ENCODE results near the gene CLIP4.
A peak's percentile ranks its signal among the peaks of the same experiment; 100 is the strongest.

CLIP4 gene

GRCh38 chr2:29224693-29225551, 109.7 kb downstream of the CLIP4 start:
- no peaks in the 10 kb centered on the region for H3K36me3 ChIP-seq (ENCODE audit: control insufficient read depth in 1 of 2, insufficient read depth in 2 of 2, low read depth in 1 of 2, low read length in 2 of 2)
- no peak overlapping the region for H4K8ac ChIP-seq (ENCODE audit: low read length)
- 86% methylated on average over 16 of the region's 17 CpGs for WGBS
- no peaks in the 10 kb centered on the region for H3K79me1 ChIP-seq (replicated peaks; ENCODE audit: low read length, poor library complexity, severe bottlenecking)
- H3K23ac ChIP-seq (ENCODE audit: low read length in 2 of 2), result no peak overlapping the region
- H3K27me3 ChIP-seq (ENCODE audit: control insufficient read depth in 1 of 2, insufficient read depth in 1 of 2, low read length in 2 of 2), result peaks cover 44 to 48% of the 10 kb centered on the region in 2 experiments
- no peak for DNase-seq
- H3K9ac ChIP-seq (ENCODE audit: low read length), result no peak overlapping the region
- no peaks in the 10 kb centered on the region for H3K9me3 ChIP-seq (ENCODE audit: control insufficient read depth, low read length)
- H2BK120ac ChIP-seq (ENCODE audit: low read depth, low read length), result no peak overlapping the region
- peak overlapping the region in 1 of 2 experiments; percentile 4 for H3K18ac ChIP-seq (ENCODE audit: low read depth in 1 of 2, low read length in 2 of 2)
- H2BK15ac ChIP-seq (ENCODE audit: low read depth, poor library complexity, severe bottlenecking), result no peak overlapping the region
- H3K4me3 ChIP-seq (ENCODE audit: insufficient read depth in 1 of 2, low read depth in 1 of 2, low read length in 2 of 2), result peak overlapping the region in 1 of 2 experiments; percentile 4
- no peak overlapping the region for H4K91ac ChIP-seq (ENCODE audit: low read length)
- no peak overlapping the region for H3K4me2 ChIP-seq (ENCODE audit: low read length, poor library complexity, severe bottlenecking)
- H2BK5ac ChIP-seq (ENCODE audit: low read depth, low read length, poor library complexity, severe bottlenecking), result no peak overlapping the region
- no peak overlapping the region for H2AK5ac ChIP-seq (ENCODE audit: low read length, severe bottlenecking)
- no peak overlapping the region for H2AFZ ChIP-seq (ENCODE audit: low read depth, low read length)
- no peak overlapping the region for H2BK12ac ChIP-seq (ENCODE audit: low read length in 2 of 2)
- H3K4ac ChIP-seq (ENCODE audit: low read depth in 1 of 2, low read length in 2 of 2), result no peak overlapping the region
- H3K27ac ChIP-seq (ENCODE audit: low read length, poor library complexity, severe bottlenecking), result no peak overlapping the region
- H3K4me1 ChIP-seq (ENCODE audit: control insufficient read depth, insufficient read depth, low read depth, low read length), result peaks cover 12% of the 10 kb centered on the region
- no peak overlapping the region for H3K14ac ChIP-seq (ENCODE audit: low read length in 2 of 2)

GRCh38 chr2:29225814-29226213, 110.6 kb downstream of the CLIP4 start:
- Histone ChIP-seq H3K4me1 (ENCODE audit: control insufficient read depth, insufficient read depth, low read depth, low read length) (peaks cover 12% of the 10 kb centered on the region), H2BK12ac (ENCODE audit: low read length in 2 of 2) (no peak overlapping the region), H3K27me3 (ENCODE audit: control insufficient read depth in 1 of 2, insufficient read depth in 1 of 2, low read length in 2 of 2) (peaks cover 44 to 48% of the 10 kb centered on the region in 2 experiments), H3K9ac (ENCODE audit: low read length) (no peak overlapping the region), H3K27ac (ENCODE audit: low read length, poor library complexity, severe bottlenecking) (no peak overlapping the region), H3K23ac (ENCODE audit: low read length in 2 of 2) (no peak overlapping the region), H2BK15ac (ENCODE audit: low read depth, poor library complexity, severe bottlenecking) (no peak overlapping the region), H3K4ac (ENCODE audit: low read depth in 1 of 2, low read length in 2 of 2) (no peak overlapping the region), H3K18ac (ENCODE audit: low read depth in 1 of 2, low read length in 2 of 2) (peak overlapping the region in 1 of 2 experiments; percentile 1), H3K79me1 (replicated peaks; ENCODE audit: low read length, poor library complexity, severe bottlenecking) (no peaks in the 10 kb centered on the region), H3K14ac (ENCODE audit: low read length in 2 of 2) (no peak overlapping the region), H3K9me3 (ENCODE audit: control insufficient read depth, low read length) (no peaks in the 10 kb centered on the region), H2BK120ac (ENCODE audit: low read depth, low read length) (no peak overlapping the region), H3K36me3 (ENCODE audit: control insufficient read depth in 1 of 2, insufficient read depth in 2 of 2, low read depth in 1 of 2, low read length in 2 of 2) (no peaks in the 10 kb centered on the region), H3K4me2 (ENCODE audit: low read length, poor library complexity, severe bottlenecking) (no peak overlapping the region), H2AK5ac (ENCODE audit: low read length, severe bottlenecking) (no peak overlapping the region), H2AFZ (ENCODE audit: low read depth, low read length) (no peak overlapping the region), H4K8ac (ENCODE audit: low read length) (no peak overlapping the region), H3K4me3 (ENCODE audit: insufficient read depth in 1 of 2, low read depth in 1 of 2, low read length in 2 of 2) (no peak overlapping the region), H4K91ac (ENCODE audit: low read length) (no peak overlapping the region), H2BK5ac (ENCODE audit: low read depth, low read length, poor library complexity, severe bottlenecking) (no peak overlapping the region)
- no peak for DNase-seq
- 79% methylated on average over 8 of the region's 8 CpGs for WGBS

- WGBS, result 94% methylated on average over 3 of the region's 3 CpGs
- Histone ChIP-seq H3K9me3 (ENCODE audit: control insufficient read depth, low read length) (no peaks in the 10 kb centered on the region), H2BK120ac (ENCODE audit: low read depth, low read length) (no peak overlapping the region), H3K4me3 (ENCODE audit: insufficient read depth in 1 of 2, low read depth in 1 of 2, low read length in 2 of 2) (no peak overlapping the region), H3K23ac (ENCODE audit: low read length in 2 of 2) (no peak overlapping the region), H3K14ac (ENCODE audit: low read length in 2 of 2) (no peak overlapping the region), H3K18ac (ENCODE audit: low read depth in 1 of 2, low read length in 2 of 2) (no peak overlapping the region), H4K8ac (ENCODE audit: low read length) (no peak overlapping the region), H3K4me1 (ENCODE audit: control insufficient read depth, insufficient read depth, low read depth, low read length) (peaks cover 12% of the 10 kb centered on the region), H2AK5ac (ENCODE audit: low read length, severe bottlenecking) (no peak overlapping the region), H3K79me1 (replicated peaks; ENCODE audit: low read length, poor library complexity, severe bottlenecking) (no peaks in the 10 kb centered on the region), H2BK15ac (ENCODE audit: low read depth, poor library complexity, severe bottlenecking) (no peak overlapping the region), H2AFZ (ENCODE audit: low read depth, low read length) (no peak overlapping the region), H3K36me3 (ENCODE audit: control insufficient read depth in 1 of 2, insufficient read depth in 2 of 2, low read depth in 1 of 2, low read length in 2 of 2) (no peaks in the 10 kb centered on the region), H2BK12ac (ENCODE audit: low read length in 2 of 2) (no peak overlapping the region), H3K27me3 (ENCODE audit: control insufficient read depth in 1 of 2, insufficient read depth in 1 of 2, low read length in 2 of 2) (peaks cover 39 to 42% of the 10 kb centered on the region in 2 experiments), H4K91ac (ENCODE audit: low read length) (no peak overlapping the region), H3K9ac (ENCODE audit: low read length) (no peak overlapping the region), H2BK5ac (ENCODE audit: low read depth, low read length, poor library complexity, severe bottlenecking) (no peak overlapping the region), H3K4ac (ENCODE audit: low read depth in 1 of 2, low read length in 2 of 2) (no peak overlapping the region), H3K27ac (ENCODE audit: low read length, poor library complexity, severe bottlenecking) (no peak overlapping the region), H3K4me2 (ENCODE audit: low read length, poor library complexity, severe bottlenecking) (no peak overlapping the region)
- DNase-seq, result no peak
Measured at GRCh38 chr2:29226375-29226774, 111.2 kb downstream of the CLIP4 start.

DNA sequence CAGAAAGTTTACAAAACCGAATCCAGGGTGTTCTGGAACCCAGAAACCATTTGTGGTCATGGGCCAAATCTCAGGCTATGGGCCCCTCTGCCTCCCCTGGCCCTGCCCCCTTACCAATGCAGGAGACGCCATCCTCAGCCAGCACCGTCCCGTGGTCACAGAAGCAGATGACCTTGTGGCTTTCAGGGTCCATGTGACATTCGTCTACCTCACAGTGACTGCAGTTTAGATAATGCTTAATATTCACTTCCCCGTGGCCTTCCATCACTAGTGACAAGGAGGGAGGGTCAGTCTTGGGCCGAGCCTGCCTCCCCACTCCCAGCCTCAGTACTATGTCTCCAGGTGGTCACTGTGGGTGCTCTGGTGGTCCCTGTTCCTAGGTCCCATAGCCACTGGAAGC, 111.6 kb downstream of the CLIP4 start:
- Histone ChIP-seq H3K36me3 (ENCODE audit: control insufficient read depth in 1 of 2, insufficient read depth in 2 of 2, low read depth in 1 of 2, low read length in 2 of 2) (no peaks in the 10 kb centered on the region), H3K14ac (ENCODE audit: low read length in 2 of 2) (peak overlapping the region in 1 of 2 experiments; percentile 38), H3K18ac (ENCODE audit: low read depth in 1 of 2, low read length in 2 of 2) (no peak overlapping the region), H3K4me1 (ENCODE audit: control insufficient read depth, insufficient read depth, low read depth, low read length) (peaks cover 12% of the 10 kb centered on the region), H2BK5ac (ENCODE audit: low read depth, low read length, poor library complexity, severe bottlenecking) (no peak overlapping the region), H3K9me3 (ENCODE audit: control insufficient read depth, low read length) (no peaks in the 10 kb centered on the region), H2BK12ac (ENCODE audit: low read length in 2 of 2) (no peak overlapping the region), H3K4me3 (ENCODE audit: insufficient read depth in 1 of 2, low read depth in 1 of 2, low read length in 2 of 2) (no peak overlapping the region), H3K4ac (ENCODE audit: low read depth in 1 of 2, low read length in 2 of 2) (no peak overlapping the region), H3K9ac (ENCODE audit: low read length) (no peak overlapping the region), H3K23ac (ENCODE audit: low read length in 2 of 2) (peak overlapping the region in 1 of 2 experiments; percentile 51), H3K4me2 (ENCODE audit: low read length, poor library complexity, severe bottlenecking) (no peak overlapping the region), H3K27me3 (ENCODE audit: control insufficient read depth in 1 of 2, insufficient read depth in 1 of 2, low read length in 2 of 2) (peaks cover 35 to 38% of the 10 kb centered on the region in 2 experiments), H2BK15ac (ENCODE audit: low read depth, poor library complexity, severe bottlenecking) (no peak overlapping the region), H4K8ac (ENCODE audit: low read length) (no peak overlapping the region), H3K79me1 (replicated peaks; ENCODE audit: low read length, poor library complexity, severe bottlenecking) (no peaks in the 10 kb centered on the region), H3K27ac (ENCODE audit: low read length, poor library complexity, severe bottlenecking) (no peak overlapping the region), H2BK120ac (ENCODE audit: low read depth, low read length) (no peak overlapping the region), H2AFZ (ENCODE audit: low read depth, low read length) (no peak overlapping the region), H4K91ac (ENCODE audit: low read length) (no peak overlapping the region), H2AK5ac (ENCODE audit: low read length, severe bottlenecking) (no peak overlapping the region)
- no peak for DNase-seq
- 75% methylated on average over 7 of the region's 7 CpGs for WGBS
